ENCODE results near the gene DOCK10. TPM values are rescaled to one million over a fixed set of nuclear protein-coding genes. Genes with fewer than 3 reads are reported as not detected.

Gene DOCK10
- polyA plus RNA-seq, 1 donor (not counting 4 experiments of a cell fraction or from before 2014, with no cell fraction given), result 2.5 TPM

DNA sequence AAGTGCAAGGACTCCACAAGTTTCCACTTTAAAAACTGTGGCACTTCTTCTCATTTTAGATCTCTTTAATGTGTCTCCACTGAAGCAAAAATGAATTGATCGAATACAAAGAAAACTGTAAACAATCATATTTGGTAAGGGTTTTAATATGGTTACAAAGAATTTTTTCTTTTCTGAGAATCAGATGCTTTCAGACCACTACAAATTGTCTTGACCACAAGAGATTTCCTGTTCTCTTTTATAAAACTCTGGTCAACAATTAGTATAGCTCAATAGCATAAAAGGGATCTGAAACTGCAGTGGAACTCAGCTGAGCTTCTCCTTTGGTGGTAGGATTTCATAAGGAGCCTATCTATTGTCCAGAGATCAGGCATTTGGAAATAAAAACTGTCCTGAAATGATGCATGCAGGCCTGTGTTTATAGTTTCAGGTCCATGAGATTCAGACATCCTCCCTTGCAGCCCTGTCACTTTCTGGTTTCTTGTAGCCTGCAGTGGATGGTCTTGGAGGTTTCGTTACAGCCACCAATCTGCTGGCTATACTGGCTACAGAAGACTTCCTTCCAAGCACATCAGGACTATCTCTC is 120.0 kb downstream of the DOCK10 start:
- Histone ChIP-seq H3K36me3 (ENCODE audit: control insufficient read depth in 2 of 2, extremely low read depth in 1 of 2, insufficient read depth in 2 of 2, low read length in 2 of 2) (no peaks in the 10 kb centered on the region), H3K4me3 (ENCODE audit: control insufficient read depth in 2 of 3, extremely low read depth in 1 of 3, insufficient read depth in 2 of 3, low read depth in 1 of 3, low read length in 3 of 3) (no peak overlapping the region), H4K20me1 (ENCODE audit: control insufficient read depth, extremely low read depth, insufficient read depth, low read length) (no peaks in the 10 kb centered on the region), H3K27me3 (ENCODE audit: control insufficient read depth, extremely low read depth, insufficient read depth, low read length) (no peaks in the 10 kb centered on the region), H3K4me1 (ENCODE audit: control insufficient read depth, extremely low read depth, insufficient read depth, low read length) (no peaks in the 10 kb centered on the region), H3K4me2 (ENCODE audit: control insufficient read depth, extremely low read depth, insufficient read depth, low read depth, low read length) (no peak overlapping the region), H3K9ac (ENCODE audit: control insufficient read depth, extremely low read depth, insufficient read depth, low read length) (no peak overlapping the region), H3K79me2 (ENCODE audit: control insufficient read depth, insufficient read depth, low read length) (no peaks in the 10 kb centered on the region), H3K27ac (ENCODE audit: control insufficient read depth, insufficient read depth, low read length) (no peak overlapping the region), H3K9me1 (ENCODE audit: control insufficient read depth, extremely low read depth, insufficient read depth, low read length) (no peaks in the 10 kb centered on the region), H3K9me3 (ENCODE audit: control insufficient read depth, low read depth, low read length) (no peaks in the 10 kb centered on the region), H2AFZ (ENCODE audit: control insufficient read depth, low read length) (no peak overlapping the region)
- dilution Hi-C loops (cut with MboI; ENCODE audit: extremely low pct_ligation_motif_present, low sequenced_read_pairs), result no loop called here
- DNase-seq (ENCODE audit: low read depth, low spot score) (no peak), FAIRE-seq (no peak)
- no peak for TF ChIP-seq EZH2 (IDR thresholded peaks at IDR 0.05; ENCODE audit: low read length)
- TF ChIP-seq, protein P1, sequence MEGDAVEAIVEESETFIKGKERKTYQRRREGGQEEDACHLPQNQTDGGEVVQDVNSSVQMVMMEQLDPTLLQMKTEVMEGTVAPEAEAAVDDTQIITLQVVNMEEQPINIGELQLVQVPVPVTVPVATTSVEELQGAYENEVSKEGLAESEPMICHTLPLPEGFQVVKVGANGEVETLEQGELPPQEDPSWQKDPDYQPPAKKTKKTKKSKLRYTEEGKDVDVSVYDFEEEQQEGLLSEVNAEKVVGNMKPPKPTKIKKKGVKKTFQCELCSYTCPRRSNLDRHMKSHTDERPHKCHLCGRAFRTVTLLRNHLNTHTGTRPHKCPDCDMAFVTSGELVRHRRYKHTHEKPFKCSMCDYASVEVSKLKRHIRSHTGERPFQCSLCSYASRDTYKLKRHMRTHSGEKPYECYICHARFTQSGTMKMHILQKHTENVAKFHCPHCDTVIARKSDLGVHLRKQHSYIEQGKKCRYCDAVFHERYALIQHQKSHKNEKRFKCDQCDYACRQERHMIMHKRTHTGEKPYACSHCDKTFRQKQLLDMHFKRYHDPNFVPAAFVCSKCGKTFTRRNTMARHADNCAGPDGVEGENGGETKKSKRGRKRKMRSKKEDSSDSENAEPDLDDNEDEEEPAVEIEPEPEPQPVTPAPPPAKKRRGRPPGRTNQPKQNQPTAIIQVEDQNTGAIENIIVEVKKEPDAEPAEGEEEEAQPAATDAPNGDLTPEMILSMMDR (optimal IDR thresholded peaks at IDR 0.05 in 1 of 3, IDR thresholded peaks at IDR 0.05 in 1 of 3, conservative IDR thresholded peaks at IDR 0.05 in 1 of 3; ENCODE audit: extremely low read depth in 1 of 3, insufficient read depth in 2 of 3, low read length in 3 of 3), result no peak

DNA sequence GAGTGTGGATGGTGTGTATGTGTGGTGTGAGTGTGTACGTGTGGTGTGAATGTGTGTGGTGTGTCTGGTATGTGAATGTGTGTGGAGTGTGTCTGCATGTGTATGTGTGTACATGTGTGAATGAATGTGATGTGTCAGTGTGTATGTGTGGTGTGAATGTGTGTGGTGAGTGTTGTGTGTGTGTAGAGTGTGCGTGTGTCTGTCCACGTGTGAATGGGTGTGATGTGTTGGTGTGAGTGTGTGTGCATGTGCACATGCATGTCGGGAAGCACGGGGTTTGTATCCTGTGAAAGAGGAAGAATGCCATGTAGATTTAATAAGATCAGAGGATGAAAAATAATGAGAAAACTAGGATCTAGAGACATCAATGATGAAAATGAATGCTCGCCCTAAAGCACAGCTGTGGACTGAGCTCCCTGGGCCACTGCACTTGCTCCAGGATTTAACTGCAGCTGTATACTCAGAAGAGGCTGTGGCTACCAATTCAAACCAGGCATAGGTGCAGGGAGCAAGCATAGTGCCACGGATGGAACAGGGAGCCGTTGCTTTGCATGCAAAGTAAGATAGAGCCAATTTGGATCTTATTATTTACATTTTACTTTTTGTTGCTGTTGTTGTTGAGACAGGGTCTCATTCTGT is 122.7 kb downstream of the DOCK10 start:
- Histone ChIP-seq H3K4me2 (ENCODE audit: control insufficient read depth, extremely low read depth, insufficient read depth, low read depth, low read length) (no peak overlapping the region), H3K9me1 (ENCODE audit: control insufficient read depth, extremely low read depth, insufficient read depth, low read length) (no peaks in the 10 kb centered on the region), H3K36me3 (ENCODE audit: control insufficient read depth in 2 of 2, extremely low read depth in 1 of 2, insufficient read depth in 2 of 2, low read length in 2 of 2) (no peaks in the 10 kb centered on the region), H2AFZ (ENCODE audit: control insufficient read depth, low read length) (no peak overlapping the region), H3K9ac (ENCODE audit: control insufficient read depth, extremely low read depth, insufficient read depth, low read length) (no peak overlapping the region), H3K9me3 (ENCODE audit: control insufficient read depth, low read depth, low read length) (no peaks in the 10 kb centered on the region), H4K20me1 (ENCODE audit: control insufficient read depth, extremely low read depth, insufficient read depth, low read length) (no peaks in the 10 kb centered on the region), H3K4me3 (ENCODE audit: control insufficient read depth in 2 of 3, extremely low read depth in 1 of 3, insufficient read depth in 2 of 3, low read depth in 1 of 3, low read length in 3 of 3) (no peak overlapping the region), H3K4me1 (ENCODE audit: control insufficient read depth, extremely low read depth, insufficient read depth, low read length) (no peaks in the 10 kb centered on the region), H3K27me3 (ENCODE audit: control insufficient read depth, extremely low read depth, insufficient read depth, low read length) (no peaks in the 10 kb centered on the region), H3K27ac (ENCODE audit: control insufficient read depth, insufficient read depth, low read length) (no peak overlapping the region), H3K79me2 (ENCODE audit: control insufficient read depth, insufficient read depth, low read length) (no peaks in the 10 kb centered on the region)
- dilution Hi-C loops (cut with MboI; ENCODE audit: extremely low pct_ligation_motif_present, low sequenced_read_pairs), result no loop called here
- DNase-seq (ENCODE audit: low read depth, low spot score), result no peak
- FAIRE-seq, result no peak
- no peak for TF ChIP-seq EZH2 (IDR thresholded peaks at IDR 0.05; ENCODE audit: low read length)
- TF ChIP-seq, protein P1 (optimal IDR thresholded peaks at IDR 0.05 in 1 of 3, IDR thresholded peaks at IDR 0.05 in 1 of 3, conservative IDR thresholded peaks at IDR 0.05 in 1 of 3; ENCODE audit: extremely low read depth in 1 of 3, insufficient read depth in 2 of 3, low read length in 3 of 3), result no peak
